Measurements from ENCODE around the gene SPTLC1. TPM values are rescaled to one million over a fixed set of nuclear protein-coding genes. Genes with fewer than 3 reads are reported as not detected.
"Not testable (repeated sequence)": the region's sequence is repeated elsewhere in the genome, so short reads cannot be mapped to it uniquely, and the experiment has no call there.

Gene SPTLC1
- total and polyA plus RNA-seq, 2 donors = 44.3 to 49.4 TPM

- WGBS = 95% methylated on average over 12 of the region's 12 CpGs
- not testable (repeated sequence) for H3K36me3 ChIP-seq (ENCODE audit: control insufficient read depth in 2 of 2, insufficient read depth in 2 of 2, low read length in 1 of 2); H3K27me3 ChIP-seq (ENCODE audit: control insufficient read depth in 2 of 2, insufficient read depth in 1 of 2, low read length in 1 of 2); H3K4me1 ChIP-seq (ENCODE audit: control insufficient read depth in 2 of 2, insufficient read depth in 2 of 2, low read length in 2 of 2); H3K9me3 ChIP-seq (ENCODE audit: control insufficient read depth in 2 of 2, insufficient read depth in 1 of 2, low read length in 1 of 2); DNase-seq (ENCODE audit: low read depth in 6 of 9, low spot score in 9 of 9); H3K4me3 ChIP-seq (ENCODE audit: low read length in 2 of 2); H3K27ac ChIP-seq (ENCODE audit: low read depth in 1 of 2, low read length in 1 of 2)
These were observed 40.5 kb upstream of the SPTLC1 start for GRCh38 chr9:92155736-92156135.

- Histone ChIP-seq H3K4me3 (ENCODE audit: low read length in 2 of 2) (no peak overlapping the region), H3K9me3 (ENCODE audit: control insufficient read depth in 2 of 2, insufficient read depth in 1 of 2, low read length in 1 of 2) (no peaks in the 10 kb centered on the region), H3K36me3 (ENCODE audit: control insufficient read depth in 2 of 2, insufficient read depth in 2 of 2, low read length in 1 of 2) (no peaks in the 10 kb centered on the region), H3K27ac (ENCODE audit: low read depth in 1 of 2, low read length in 1 of 2) (no peak overlapping the region), H3K4me1 (ENCODE audit: control insufficient read depth in 2 of 2, insufficient read depth in 2 of 2, low read length in 2 of 2) (no peaks in the 10 kb centered on the region), H3K27me3 (ENCODE audit: control insufficient read depth in 2 of 2, insufficient read depth in 1 of 2, low read length in 1 of 2) (peaks cover 0 to 4% of the 10 kb centered on the region in 2 donors)
- DNase-seq (ENCODE audit: low read depth in 6 of 9, low spot score in 9 of 9) = no peak
- WGBS = 93% methylated on average over 12 of the region's 12 CpGs
These were observed 40.0 kb upstream of the SPTLC1 start for GRCh38 chr9:92155221-92155620.

DNA sequence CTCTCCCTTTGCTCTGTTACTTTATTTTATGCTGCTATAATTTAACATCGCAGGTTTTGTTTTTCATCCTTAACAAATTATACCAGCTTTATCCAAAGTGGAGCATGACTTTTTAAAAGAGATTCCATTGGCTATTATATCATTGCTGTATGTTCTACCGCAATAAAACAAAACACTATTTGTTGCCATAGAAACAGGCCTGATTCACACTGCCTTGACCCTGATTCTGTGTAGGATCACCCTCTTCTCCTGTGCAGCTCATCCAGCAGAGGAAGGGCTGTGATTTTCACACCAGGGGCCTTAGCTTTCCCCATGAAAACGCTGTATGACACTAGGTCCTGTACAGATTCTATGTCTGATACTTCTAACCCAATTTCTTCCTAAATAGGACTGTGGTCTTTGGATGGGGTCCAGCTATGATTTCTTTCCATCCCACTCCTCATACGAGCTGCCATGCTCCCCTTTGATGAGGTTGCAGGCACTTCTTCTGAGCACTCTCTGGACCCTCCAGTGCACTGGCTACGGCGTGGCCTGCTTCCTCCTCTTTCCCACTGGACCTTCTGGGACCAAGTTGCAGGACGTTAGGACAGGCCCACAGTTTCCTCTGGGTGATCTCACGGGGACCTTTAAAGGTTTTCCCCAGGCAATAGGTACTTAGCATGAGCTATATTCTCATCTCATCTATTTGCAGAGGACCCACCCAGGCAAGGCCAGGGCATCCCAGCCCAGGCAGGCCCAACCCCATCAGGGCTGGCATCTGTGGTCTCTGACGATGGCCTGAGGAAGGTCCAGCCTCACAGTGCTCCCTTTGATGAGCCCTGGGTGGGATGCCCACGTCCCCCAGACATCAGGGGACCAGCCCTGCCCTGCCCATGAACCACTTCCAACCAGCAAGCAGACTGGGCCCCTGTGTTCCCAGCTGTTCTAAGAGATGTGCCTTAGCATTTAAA is 38.5 kb upstream of the SPTLC1 start:
- not testable (repeated sequence) for H3K4me3 ChIP-seq (ENCODE audit: low read length in 2 of 2); H3K4me1 ChIP-seq (ENCODE audit: control insufficient read depth in 2 of 2, insufficient read depth in 2 of 2, low read length in 2 of 2); H3K9me3 ChIP-seq (ENCODE audit: control insufficient read depth in 2 of 2, insufficient read depth in 1 of 2, low read length in 1 of 2); H3K36me3 ChIP-seq (ENCODE audit: control insufficient read depth in 2 of 2, insufficient read depth in 2 of 2, low read length in 1 of 2); H3K27me3 ChIP-seq (ENCODE audit: control insufficient read depth in 2 of 2, insufficient read depth in 1 of 2, low read length in 1 of 2); DNase-seq (ENCODE audit: low read depth in 6 of 9, low spot score in 9 of 9); H3K27ac ChIP-seq (ENCODE audit: low read depth in 1 of 2, low read length in 1 of 2)
- WGBS = 91% methylated on average over 10 of the region's 10 CpGs

DNA sequence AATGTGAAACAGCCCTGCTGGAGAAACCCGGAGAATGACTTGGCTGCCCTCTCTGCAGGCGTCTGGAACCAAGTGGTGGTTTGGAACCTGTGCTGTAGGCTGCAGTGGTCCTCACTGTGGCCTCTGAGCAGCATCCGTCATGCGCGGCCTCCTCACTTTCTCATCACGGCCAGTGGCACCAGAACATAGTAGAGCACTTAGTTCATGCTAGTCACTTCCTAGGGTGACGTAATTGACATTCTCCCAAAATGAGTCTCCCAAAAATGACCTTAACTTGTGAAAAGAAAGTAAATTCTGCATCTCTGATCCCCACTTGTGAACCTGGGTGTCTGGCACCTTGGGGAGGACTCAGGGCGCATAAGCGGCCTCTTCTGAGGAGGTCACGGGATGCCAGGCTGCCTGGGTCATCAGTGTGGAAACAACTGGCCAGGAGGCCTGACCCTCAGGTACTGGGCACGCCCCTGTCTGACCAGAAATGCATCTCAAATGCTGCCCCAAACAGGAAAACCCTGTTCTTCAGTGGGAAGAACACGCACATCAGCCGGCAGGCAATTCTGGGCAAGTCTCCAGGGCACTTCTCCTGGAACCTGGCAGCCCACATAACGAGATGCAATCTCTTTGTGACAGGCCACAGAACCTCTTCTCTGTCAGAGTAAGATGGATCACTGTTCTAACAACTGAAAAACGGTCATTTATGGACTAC is 36.6 kb upstream of the SPTLC1 start:
- no peak overlapping the region for H3K4me3 ChIP-seq (ENCODE audit: low read length in 2 of 2)
- no peak for DNase-seq (ENCODE audit: low read depth in 6 of 9, low spot score in 9 of 9)
- no peaks in the 10 kb centered on the region for H3K4me1 ChIP-seq (ENCODE audit: control insufficient read depth in 2 of 2, insufficient read depth in 2 of 2, low read length in 2 of 2)
- no peaks in the 10 kb centered on the region for H3K9me3 ChIP-seq (ENCODE audit: control insufficient read depth in 2 of 2, insufficient read depth in 1 of 2, low read length in 1 of 2)
- no peak overlapping the region for H3K27ac ChIP-seq (ENCODE audit: low read depth in 1 of 2, low read length in 1 of 2)
- H3K27me3 ChIP-seq (ENCODE audit: control insufficient read depth in 2 of 2, insufficient read depth in 1 of 2, low read length in 1 of 2) = peaks cover 0 to 13% of the 10 kb centered on the region in 2 donors
- WGBS = 76% methylated on average over 15 of the region's 15 CpGs
- H3K36me3 ChIP-seq (ENCODE audit: control insufficient read depth in 2 of 2, insufficient read depth in 2 of 2, low read length in 1 of 2) = no peaks in the 10 kb centered on the region

DNA sequence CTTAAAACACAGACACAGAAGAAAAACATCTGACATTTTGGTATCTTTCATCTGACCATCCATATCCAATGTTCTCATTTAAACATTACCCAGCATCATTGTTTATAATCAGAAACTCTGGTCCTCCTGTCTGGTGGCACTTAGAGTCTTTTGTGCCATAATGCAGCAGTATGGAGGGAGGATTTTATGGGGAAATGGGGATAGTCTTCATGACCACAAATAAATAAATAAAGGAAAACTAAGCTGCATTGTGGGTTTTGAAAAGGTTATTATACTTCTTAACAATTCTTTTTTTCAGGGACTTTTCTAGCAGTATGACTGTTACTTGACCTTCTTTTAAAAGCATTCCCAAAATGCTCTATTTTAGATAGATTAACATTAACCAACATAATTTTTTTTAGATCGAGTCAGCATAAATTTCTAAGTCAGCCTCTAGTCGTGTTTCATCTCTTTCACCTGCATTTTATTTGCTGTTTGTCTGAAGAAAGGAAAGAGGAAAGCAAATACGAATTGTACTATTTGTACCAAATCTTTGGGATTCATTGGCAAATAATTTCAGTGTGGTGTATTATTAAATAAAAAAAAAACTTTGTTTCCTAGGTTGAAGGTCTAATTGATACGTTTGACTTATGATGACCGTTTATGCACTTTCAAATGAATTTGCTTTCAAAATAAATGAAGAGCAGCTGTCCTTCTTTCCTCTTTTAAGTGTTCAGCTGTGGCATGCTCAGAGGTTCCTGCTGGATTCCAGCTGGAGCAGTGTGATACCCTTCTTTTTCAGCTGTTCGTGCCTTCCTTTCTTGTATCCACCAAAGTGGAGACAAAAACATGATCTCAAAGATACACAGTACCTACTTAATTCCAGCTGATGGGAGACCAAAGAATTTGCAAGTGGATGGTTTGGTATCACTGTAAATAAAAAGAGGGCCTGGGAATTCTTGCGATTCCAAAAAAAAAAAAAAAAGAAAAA is 35.6 kb upstream of the SPTLC1 start:
- DNase-seq (ENCODE audit: low read depth in 6 of 9, low spot score in 9 of 9); H3K27ac ChIP-seq (ENCODE audit: low read depth in 1 of 2, low read length in 1 of 2): not testable (repeated sequence)
- WGBS = 95% methylated on average over 7 of the region's 7 CpGs

DNA sequence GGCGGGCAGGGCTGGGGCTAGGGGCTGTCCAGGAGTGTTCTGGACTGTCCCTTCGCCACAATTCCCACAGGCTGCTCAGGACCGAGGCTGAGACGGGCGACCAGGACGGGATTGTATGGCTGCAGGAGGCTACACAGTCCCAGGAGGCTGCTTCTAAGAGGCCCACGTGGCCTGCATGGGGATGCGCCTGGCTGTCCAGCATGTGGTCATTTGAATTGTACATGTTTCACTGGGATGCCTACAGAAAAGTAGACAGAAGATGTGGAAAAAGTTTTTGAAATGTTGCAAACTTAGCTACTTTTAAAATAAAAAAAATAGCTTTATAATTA is 32.6 kb upstream of the SPTLC1 start:
- Histone ChIP-seq H3K36me3 (ENCODE audit: control insufficient read depth in 2 of 2, insufficient read depth in 2 of 2, low read length in 1 of 2) (no peaks in the 10 kb centered on the region), H3K4me3 (ENCODE audit: low read length in 2 of 2) (no peak overlapping the region), H3K27ac (ENCODE audit: low read depth in 1 of 2, low read length in 1 of 2) (no peak overlapping the region), H3K4me1 (ENCODE audit: control insufficient read depth in 2 of 2, insufficient read depth in 2 of 2, low read length in 2 of 2) (no peaks in the 10 kb centered on the region), H3K27me3 (ENCODE audit: control insufficient read depth in 2 of 2, insufficient read depth in 1 of 2, low read length in 1 of 2) (peaks cover 0 to 31% of the 10 kb centered on the region in 2 donors), H3K9me3 (ENCODE audit: control insufficient read depth in 2 of 2, insufficient read depth in 1 of 2, low read length in 1 of 2) (no peaks in the 10 kb centered on the region)
- 93% methylated on average over 8 of the region's 8 CpGs for WGBS
- no peak for DNase-seq (ENCODE audit: low read depth in 6 of 9, low spot score in 9 of 9)

More for the DNA sequence above, 35.6 kb upstream of the SPTLC1 start:
- H3K4me1 ChIP-seq (ENCODE audit: control insufficient read depth in 2 of 2, insufficient read depth in 2 of 2, low read length in 2 of 2); H3K36me3 ChIP-seq (ENCODE audit: control insufficient read depth in 2 of 2, insufficient read depth in 2 of 2, low read length in 1 of 2); H3K9me3 ChIP-seq (ENCODE audit: control insufficient read depth in 2 of 2, insufficient read depth in 1 of 2, low read length in 1 of 2); H3K4me3 ChIP-seq (ENCODE audit: low read length in 2 of 2): not testable (repeated sequence)
- peaks cover 0 to 21% of the 10 kb centered on the region in 2 donors for H3K27me3 ChIP-seq (ENCODE audit: control insufficient read depth in 2 of 2, insufficient read depth in 1 of 2, low read length in 1 of 2)

GRCh38 chr9:92147030-92147851 is 32.0 kb upstream of the SPTLC1 start:
- no peak for DNase-seq (ENCODE audit: low read depth in 6 of 9, low spot score in 9 of 9)
- 30% methylated on average over 21 of the region's 21 CpGs for WGBS
- H3K4me3 ChIP-seq (ENCODE audit: low read length in 2 of 2) = no peak overlapping the region

GRCh38 chr9:92146610-92147009 is 31.4 kb upstream of the SPTLC1 start:
- Histone ChIP-seq H3K27me3 (ENCODE audit: control insufficient read depth in 2 of 2, insufficient read depth in 1 of 2, low read length in 1 of 2) (peaks cover 10 to 40% of the 10 kb centered on the region in 2 donors), H3K4me3 (ENCODE audit: low read length in 2 of 2) (no peak overlapping the region), H3K27ac (ENCODE audit: low read depth in 1 of 2, low read length in 1 of 2) (no peak overlapping the region), H3K36me3 (ENCODE audit: control insufficient read depth in 2 of 2, insufficient read depth in 2 of 2, low read length in 1 of 2) (no peaks in the 10 kb centered on the region), H3K9me3 (ENCODE audit: control insufficient read depth in 2 of 2, insufficient read depth in 1 of 2, low read length in 1 of 2) (no peaks in the 10 kb centered on the region), H3K4me1 (ENCODE audit: control insufficient read depth in 2 of 2, insufficient read depth in 2 of 2, low read length in 2 of 2) (no peaks in the 10 kb centered on the region)
- WGBS = 73% methylated on average over 3 of the region's 3 CpGs
- no peak for DNase-seq (ENCODE audit: low read depth in 6 of 9, low spot score in 9 of 9)

More at GRCh38 chr9:92147030-92147851, 32.0 kb upstream of the SPTLC1 start:
- no peak overlapping the region for H3K27ac ChIP-seq (ENCODE audit: low read depth in 1 of 2, low read length in 1 of 2)
- peaks cover 4 to 37% of the 10 kb centered on the region in 2 donors for H3K27me3 ChIP-seq (ENCODE audit: control insufficient read depth in 2 of 2, insufficient read depth in 1 of 2, low read length in 1 of 2)
- no peaks in the 10 kb centered on the region for H3K36me3 ChIP-seq (ENCODE audit: control insufficient read depth in 2 of 2, insufficient read depth in 2 of 2, low read length in 1 of 2)
- no peaks in the 10 kb centered on the region for H3K4me1 ChIP-seq (ENCODE audit: control insufficient read depth in 2 of 2, insufficient read depth in 2 of 2, low read length in 2 of 2)
- H3K9me3 ChIP-seq (ENCODE audit: control insufficient read depth in 2 of 2, insufficient read depth in 1 of 2, low read length in 1 of 2) = no peaks in the 10 kb centered on the region
